ENCODE data around the gene SH3PXD2A.

DNA sequence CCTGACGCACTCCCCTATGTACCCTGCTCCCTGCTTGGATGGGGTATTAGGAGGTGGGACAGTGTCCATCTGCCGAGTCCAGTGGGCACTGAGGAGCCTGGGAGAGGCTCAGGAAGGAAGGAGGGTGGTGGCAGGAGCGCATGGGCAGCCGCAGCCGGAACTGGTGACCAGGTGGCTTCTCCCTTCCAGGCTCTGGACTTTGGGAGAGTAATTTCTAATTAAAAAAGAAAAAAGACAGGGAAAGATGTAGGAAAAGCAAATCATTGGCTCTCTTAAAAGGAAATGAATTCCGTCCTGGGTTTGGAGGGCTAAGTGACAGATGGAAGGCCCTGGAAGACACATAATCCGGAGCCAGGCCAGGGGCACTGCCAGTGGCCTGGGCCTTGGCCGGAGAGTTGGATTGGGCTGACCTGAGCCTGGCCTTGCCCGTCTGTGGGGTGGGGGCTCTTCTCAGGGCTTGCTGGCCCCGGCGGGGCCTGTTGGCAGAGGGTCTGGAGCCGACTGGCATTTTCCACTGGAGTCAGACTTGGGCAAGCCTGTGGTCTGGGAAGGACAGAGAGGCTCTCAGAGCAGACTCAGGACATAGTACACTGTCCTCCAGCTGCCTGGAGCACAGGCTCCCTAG, 298.9 kb downstream of the SH3PXD2A start:
- TF ChIP-seq, protein P1, sequence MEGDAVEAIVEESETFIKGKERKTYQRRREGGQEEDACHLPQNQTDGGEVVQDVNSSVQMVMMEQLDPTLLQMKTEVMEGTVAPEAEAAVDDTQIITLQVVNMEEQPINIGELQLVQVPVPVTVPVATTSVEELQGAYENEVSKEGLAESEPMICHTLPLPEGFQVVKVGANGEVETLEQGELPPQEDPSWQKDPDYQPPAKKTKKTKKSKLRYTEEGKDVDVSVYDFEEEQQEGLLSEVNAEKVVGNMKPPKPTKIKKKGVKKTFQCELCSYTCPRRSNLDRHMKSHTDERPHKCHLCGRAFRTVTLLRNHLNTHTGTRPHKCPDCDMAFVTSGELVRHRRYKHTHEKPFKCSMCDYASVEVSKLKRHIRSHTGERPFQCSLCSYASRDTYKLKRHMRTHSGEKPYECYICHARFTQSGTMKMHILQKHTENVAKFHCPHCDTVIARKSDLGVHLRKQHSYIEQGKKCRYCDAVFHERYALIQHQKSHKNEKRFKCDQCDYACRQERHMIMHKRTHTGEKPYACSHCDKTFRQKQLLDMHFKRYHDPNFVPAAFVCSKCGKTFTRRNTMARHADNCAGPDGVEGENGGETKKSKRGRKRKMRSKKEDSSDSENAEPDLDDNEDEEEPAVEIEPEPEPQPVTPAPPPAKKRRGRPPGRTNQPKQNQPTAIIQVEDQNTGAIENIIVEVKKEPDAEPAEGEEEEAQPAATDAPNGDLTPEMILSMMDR (IDR thresholded peaks at IDR 0.05), result no peak
- no peak for TF ChIP-seq POLR2A (IDR thresholded peaks at IDR 0.05)
